Keratinocyte (primary cell): ENCODE measurements around the gene TPBGL. TPM values are rescaled to one million over a fixed set of nuclear protein-coding genes. Genes with fewer than 3 reads are reported as not detected.

Source experiments
- DNase-seq: peaks from one replicate; pipeline ENCODE4 v3.0.0-alpha.2; 2011; ENCODE audit warnings: low read depth, missing footprints, low spot score
- FAIRE-seq: peaks from 2 replicates; lab custom pipeline; 2011; peaks lifted over from hg19 to GRCh38; lab: Jason Lieb, UNC
- H2AFZ ChIP-seq: 2 replicates; pipeline ENCODE4 v1.6.0; 2012; ENCODE audit warnings: low read length, control low read depth, inconsistent platforms; ENCODE audit not compliant: control insufficient read depth
- H3K27ac ChIP-seq: 2 replicates; pipeline ENCODE4 v1.5.1; 2011; ENCODE audit warnings: low read length; ENCODE audit not compliant: control insufficient read depth, insufficient read depth
- H3K27me3 ChIP-seq: 3 replicates; pipeline ENCODE4 v1.6.0; 2011; ENCODE audit warnings: low read length; ENCODE audit not compliant: control insufficient read depth, insufficient read depth; ENCODE audit errors: extremely low read depth
- H3K36me3 ChIP-seq, 2 experiments: 2 replicates in 1 of 2; 3 replicates in 1 of 2; pipeline ENCODE4 v1.5.1; 2011; ENCODE audit warnings: low read length in 2 of 2, mild to moderate bottlenecking in 1 of 2; ENCODE audit not compliant: control insufficient read depth in 2 of 2, insufficient read depth in 2 of 2; ENCODE audit errors: extremely low read depth in 1 of 2
- H3K4me1 ChIP-seq: 3 replicates; pipeline ENCODE4 v1.5.1; 2011; ENCODE audit warnings: low read length; ENCODE audit not compliant: control insufficient read depth, insufficient read depth; ENCODE audit errors: extremely low read depth
- H3K4me2 ChIP-seq: 3 replicates; pipeline ENCODE4 v1.6.0; 2011; ENCODE audit warnings: low read depth, low read length; ENCODE audit not compliant: control insufficient read depth, insufficient read depth; ENCODE audit errors: extremely low read depth
- H3K4me3 ChIP-seq, 3 experiments: fragments of 200-600 bp in 1 of 3; sonication (generic) in 1 of 3; 2 replicates in 2 of 3; 3 replicates in 1 of 3; pipeline ENCODE4 v1.5.1; 2011 to 2016; ENCODE audit warnings: low read length in 3 of 3, mild to moderate bottlenecking in 3 of 3, control low read depth in 2 of 3, inconsistent platforms in 1 of 3, low read depth in 1 of 3, mixed read lengths in 1 of 3, mixed run types in 1 of 3, moderate library complexity in 1 of 3; ENCODE audit not compliant: control insufficient read depth in 2 of 3, insufficient read depth in 2 of 3; ENCODE audit errors: extremely low read depth in 1 of 3
- H3K79me2 ChIP-seq: 2 replicates; pipeline ENCODE4 v1.6.0; 2012; ENCODE audit warnings: low read length; ENCODE audit not compliant: control insufficient read depth, insufficient read depth
- H3K9ac ChIP-seq: 3 replicates; pipeline ENCODE4 v1.6.0; 2011; ENCODE audit warnings: low read length; ENCODE audit not compliant: control insufficient read depth, insufficient read depth; ENCODE audit errors: extremely low read depth
- H3K9me1 ChIP-seq: 3 replicates; pipeline ENCODE4 v1.6.0; 2011; ENCODE audit warnings: low read length; ENCODE audit not compliant: control insufficient read depth, insufficient read depth; ENCODE audit errors: extremely low read depth
- H3K9me3 ChIP-seq: 2 replicates; pipeline ENCODE4 v1.5.1; 2012; ENCODE audit warnings: low read depth, low read length; ENCODE audit not compliant: control insufficient read depth
- H4K20me1 ChIP-seq: 3 replicates; pipeline ENCODE4 v1.6.0; 2011; ENCODE audit warnings: low read length; ENCODE audit not compliant: control insufficient read depth, insufficient read depth; ENCODE audit errors: extremely low read depth
- EZH2 ChIP-seq: IDR thresholded peaks from one replicate; pipeline ENCODE4 v1.6.1; 2012; ENCODE audit warnings: inconsistent platforms, mild to moderate bottlenecking, low read length, moderate library complexity
- dilution Hi-C: fragments of 300-500 bp; cut with MboI; formaldehyde crosslinking; loops from one replicate; pipeline ENCODE4 v1.7.0; 2020; ENCODE audit warnings: low sequenced_read_pairs; ENCODE audit not compliant: extremely low pct_ligation_motif_present
- polyA plus RNA-seq, 5 experiments: library from polyadenylated mRNA; depleted of rRNA in 3 of 5; stranded (reverse) in 3 of 5; stranded (forward) in 1 of 5; unstranded in 1 of 5; fragments of >200 nt; gene quantifications; 1 replicate in 1 of 5; 2 replicates in 3 of 5; 3 replicates in 1 of 5; pipeline versions ENCODE4 v1.2.1 to v1.2.3, GENCODE V29; 2011 to 2012; ENCODE audit warnings: missing spikeins in 2 of 5, low read depth in 1 of 5, low replicate concordance in 1 of 5
- TF ChIP-seq, protein P1 (sequence below), 3 experiments: IDR thresholded peaks in 1 of 3; conservative IDR thresholded peaks in 1 of 3; optimal IDR thresholded peaks in 1 of 3; 2 replicates in 2 of 3; 3 replicates in 1 of 3; pipeline versions ENCODE3 to v1.5.1; 2011; ENCODE audit warnings: low read length in 3 of 3, mild to moderate bottlenecking in 3 of 3, moderate library complexity in 2 of 3, control low read depth in 1 of 3, inconsistent platforms in 1 of 3; ENCODE audit not compliant: insufficient read depth in 2 of 3; ENCODE audit errors: extremely low read depth in 1 of 3

TPBGL gene
- polyA plus RNA-seq, 1 donor (not counting 4 experiments of a cell fraction or from before 2014, with no cell fraction given), result not detected

DNA sequence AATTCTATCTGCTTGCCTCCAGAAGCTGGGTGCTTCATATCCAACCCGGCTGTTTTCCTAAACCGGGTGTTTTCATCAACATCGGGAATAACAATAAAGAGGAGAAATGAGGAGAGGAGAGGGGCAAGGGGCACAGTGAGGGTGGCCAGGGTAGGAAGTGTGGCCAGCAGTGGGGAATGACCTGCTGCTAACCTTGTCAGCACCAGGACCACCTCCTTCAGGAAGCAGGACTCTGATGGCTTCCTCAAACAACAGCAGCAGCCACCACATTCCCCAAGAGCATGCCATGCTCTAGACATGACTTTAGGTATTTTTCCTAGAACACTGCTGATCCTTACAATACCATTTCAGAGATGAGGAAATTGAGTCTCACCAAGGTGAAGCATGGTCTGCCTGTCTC, 52.4 kb downstream of the TPBGL start:
- no peak overlapping the region for H3K27ac ChIP-seq
- H3K9me1 ChIP-seq, result no peaks in the 10 kb centered on the region

More for the DNA sequence above, 52.4 kb downstream of the TPBGL start:
- Histone ChIP-seq H3K27me3 (peaks cover 4% of the 10 kb centered on the region), H3K9ac (no peak overlapping the region), H3K79me2 (no peaks in the 10 kb centered on the region), H3K9me3 (no peaks in the 10 kb centered on the region), H4K20me1 (no peaks in the 10 kb centered on the region), H3K4me2 (no peak overlapping the region), H3K36me3 (no peaks in the 10 kb centered on the region), H3K4me1 (no peaks in the 10 kb centered on the region), H3K4me3 (no peak overlapping the region), H2AFZ (no peak overlapping the region)
- TF ChIP-seq, protein P1, sequence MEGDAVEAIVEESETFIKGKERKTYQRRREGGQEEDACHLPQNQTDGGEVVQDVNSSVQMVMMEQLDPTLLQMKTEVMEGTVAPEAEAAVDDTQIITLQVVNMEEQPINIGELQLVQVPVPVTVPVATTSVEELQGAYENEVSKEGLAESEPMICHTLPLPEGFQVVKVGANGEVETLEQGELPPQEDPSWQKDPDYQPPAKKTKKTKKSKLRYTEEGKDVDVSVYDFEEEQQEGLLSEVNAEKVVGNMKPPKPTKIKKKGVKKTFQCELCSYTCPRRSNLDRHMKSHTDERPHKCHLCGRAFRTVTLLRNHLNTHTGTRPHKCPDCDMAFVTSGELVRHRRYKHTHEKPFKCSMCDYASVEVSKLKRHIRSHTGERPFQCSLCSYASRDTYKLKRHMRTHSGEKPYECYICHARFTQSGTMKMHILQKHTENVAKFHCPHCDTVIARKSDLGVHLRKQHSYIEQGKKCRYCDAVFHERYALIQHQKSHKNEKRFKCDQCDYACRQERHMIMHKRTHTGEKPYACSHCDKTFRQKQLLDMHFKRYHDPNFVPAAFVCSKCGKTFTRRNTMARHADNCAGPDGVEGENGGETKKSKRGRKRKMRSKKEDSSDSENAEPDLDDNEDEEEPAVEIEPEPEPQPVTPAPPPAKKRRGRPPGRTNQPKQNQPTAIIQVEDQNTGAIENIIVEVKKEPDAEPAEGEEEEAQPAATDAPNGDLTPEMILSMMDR (optimal IDR thresholded peaks at IDR 0.05 in 1 of 3, IDR thresholded peaks at IDR 0.05 in 1 of 3, conservative IDR thresholded peaks at IDR 0.05 in 1 of 3; ENCODE audit: extremely low read depth in 1 of 3, insufficient read depth in 2 of 3, low read length in 3 of 3), result no peak
- TF ChIP-seq EZH2, result no peak
- dilution Hi-C loops, result no loop called here
- FAIRE-seq (no peak), DNase-seq (no peak)

Other genes with a start within 250 kb of the TPBGL start
- not detected in 3 replicates for gene OR2AT4, start 143.9 kb upstream of the TPBGL start, polyA plus RNA-seq
- 0.03 TPM in 1 of 3 replicates, not detected in the others for gene SLCO2B1, start 89.7 kb upstream of the TPBGL start, polyA plus RNA-seq
- gene ARRB1, start 110.9 kb downstream of the TPBGL start, polyA plus RNA-seq, result 0.94 to 1.9 TPM (median 1.8 TPM) in 3 replicates
- 2,759 to 4,283 TPM (median 3,843 TPM) in 3 replicates for gene RPS3, start 158.7 kb downstream of the TPBGL start, polyA plus RNA-seq
- 0.43 to 1.0 TPM (median 0.58 TPM) in 3 replicates for gene KLHL35, start 192.4 kb downstream of the TPBGL start, polyA plus RNA-seq